Islet of Langerhans (tissue), 1 donor: Measurements from ENCODE around the gene SLITRK2.

Source experiments
- FAIRE-seq: peaks from one replicate; lab custom pipeline; 2011; peaks lifted over from hg19 to GRCh38; lab: Jason Lieb, UNC

SLITRK2 gene

DNA sequence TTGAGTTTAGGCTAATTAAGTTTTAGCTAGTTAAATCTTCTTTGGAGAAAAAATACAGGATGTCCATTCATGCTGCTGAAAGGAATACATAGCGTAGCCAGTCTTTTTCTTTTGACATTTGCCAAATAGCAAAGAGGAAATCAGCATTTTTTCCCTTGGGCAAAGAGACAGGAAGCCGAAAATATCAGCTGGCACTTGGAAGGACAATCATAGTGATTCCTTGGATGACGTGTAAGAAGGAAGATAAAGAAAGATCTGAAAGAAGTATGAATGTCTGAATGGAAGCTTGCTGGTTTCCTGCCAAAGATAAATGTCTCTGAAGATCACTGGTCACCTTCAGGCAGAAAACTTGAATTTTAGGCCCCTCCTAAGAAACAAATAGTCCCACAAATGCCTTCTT lies 44.2 kb downstream of the SLITRK2 start:
- no peak for FAIRE-seq

DNA sequence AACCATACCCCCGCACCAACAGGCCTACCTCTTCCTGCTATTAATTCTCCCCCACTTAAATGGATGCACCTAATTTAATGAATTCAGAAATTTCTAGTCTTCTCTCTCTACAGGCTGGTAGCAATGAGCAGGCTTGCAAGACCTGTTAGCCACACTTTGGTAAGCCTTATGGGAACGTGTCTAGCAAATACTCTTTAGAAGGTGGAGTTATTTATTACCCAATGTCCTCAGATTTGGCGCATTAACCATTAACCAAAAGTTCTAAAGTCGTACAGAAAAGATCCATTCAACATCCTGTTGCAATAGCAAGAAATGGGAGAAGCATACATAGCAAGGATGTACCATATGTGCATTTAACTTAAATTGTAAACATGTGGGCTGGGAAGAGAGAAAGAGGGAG lies 47.5 kb downstream of the SLITRK2 start:
- no peak for FAIRE-seq
